ENCODE measurements around the gene RRAGB.
"Not testable (repeated sequence)": the region's sequence is repeated elsewhere in the genome, so short reads cannot be mapped to it uniquely, and the experiment has no call there.

The RRAGB gene

DNA sequence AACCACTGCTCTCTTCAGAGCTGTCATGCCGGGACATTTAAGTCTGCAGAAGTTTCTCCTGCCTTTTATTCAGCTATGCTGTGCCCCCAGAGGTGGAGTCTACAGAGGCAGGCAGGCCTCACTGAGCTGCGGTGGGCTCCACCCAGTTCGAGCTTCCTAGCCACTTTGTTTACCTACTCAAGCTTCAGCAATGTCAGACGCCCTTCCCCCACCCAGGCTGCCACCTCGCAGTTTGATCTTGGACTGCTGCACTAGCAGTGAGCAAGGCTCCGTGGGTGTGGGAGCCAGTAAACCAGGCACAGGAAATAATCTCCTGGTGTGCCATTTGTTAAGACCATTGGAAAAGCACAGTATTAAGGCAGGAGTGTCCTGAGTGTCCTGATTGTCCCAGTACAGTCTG is 56.9 kb downstream of the RRAGB start:
- DNase-seq, result not testable (repeated sequence)

DNA sequence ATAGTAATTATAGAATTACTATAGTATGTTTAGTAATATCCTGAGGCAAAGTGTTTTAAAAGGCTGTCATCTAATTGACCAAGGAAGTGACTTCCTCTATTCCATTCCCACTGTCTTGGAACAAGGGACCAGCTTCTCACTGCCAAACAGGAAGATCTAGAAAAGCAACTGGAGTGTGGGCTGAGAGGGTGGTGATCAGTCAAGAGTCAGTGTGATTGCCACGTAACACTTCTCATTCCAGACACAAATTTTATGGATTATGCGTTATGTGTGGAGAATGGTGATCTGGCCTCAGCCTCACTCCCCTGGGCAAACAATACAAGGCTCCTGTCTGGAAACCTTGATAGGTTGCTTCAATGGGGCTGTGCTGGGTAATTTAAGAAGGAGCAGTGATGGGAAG is 60.0 kb downstream of the RRAGB start:
- no peak for DNase-seq

DNA sequence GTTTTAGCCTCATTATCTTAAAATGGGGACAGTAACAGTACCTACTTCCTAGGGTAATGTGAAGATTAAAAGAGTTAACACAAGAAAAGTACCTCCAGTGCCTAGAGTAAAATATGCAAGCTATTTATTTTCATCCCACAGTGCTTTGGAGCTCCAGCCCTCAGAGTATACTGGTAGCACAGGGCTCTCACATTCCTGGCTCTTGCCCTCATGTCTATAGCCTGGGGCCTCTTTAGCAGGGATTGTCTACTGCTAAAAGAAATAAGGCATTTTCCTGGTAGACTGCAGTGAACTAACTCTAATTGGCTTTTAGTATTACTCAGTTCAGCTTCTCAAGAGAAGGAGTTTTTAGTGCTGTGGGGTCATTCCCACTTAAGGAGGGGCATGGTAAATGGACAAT is 60.8 kb downstream of the RRAGB start:
- no peak for DNase-seq

DNA sequence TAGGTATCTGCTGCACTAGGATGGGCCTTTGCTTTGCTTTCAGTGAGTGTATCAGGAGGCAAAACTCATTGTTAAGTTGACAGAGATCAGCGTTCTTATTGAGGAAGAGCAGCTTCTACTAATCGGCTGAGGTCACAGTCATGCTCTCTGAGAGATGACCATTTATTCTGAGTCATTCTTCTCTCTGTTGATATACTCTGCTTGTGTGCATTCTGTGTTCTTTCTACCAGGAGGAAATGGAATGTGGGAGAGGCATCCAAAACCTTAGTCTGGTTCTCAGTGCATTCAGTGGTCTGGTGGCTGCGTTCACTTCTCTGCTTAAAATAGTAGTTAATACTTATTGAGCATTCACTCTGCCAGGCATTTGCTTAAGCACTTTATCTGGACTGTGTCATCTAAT is 66.2 kb downstream of the RRAGB start:
- DNase-seq, result no peak

DNA sequence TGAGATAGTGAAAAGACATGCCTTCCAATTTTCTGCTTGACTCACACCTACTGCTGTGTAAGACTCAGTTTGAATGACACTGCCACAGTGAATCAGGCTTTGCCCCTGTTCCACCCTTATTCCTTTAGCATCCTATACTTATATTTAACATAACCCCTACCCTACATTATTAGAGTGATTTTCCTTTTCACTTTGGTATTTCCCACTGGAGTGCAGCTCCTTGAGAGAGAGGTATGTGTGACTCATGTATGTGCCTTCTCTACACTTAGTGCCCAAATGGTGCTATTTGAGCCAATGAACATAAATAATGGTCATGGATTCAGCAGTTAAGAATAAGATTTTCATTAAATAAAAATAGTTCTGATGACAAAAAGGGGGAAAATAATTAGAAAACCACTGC is 69.5 kb downstream of the RRAGB start:
- DNase-seq, result no peak

DNA sequence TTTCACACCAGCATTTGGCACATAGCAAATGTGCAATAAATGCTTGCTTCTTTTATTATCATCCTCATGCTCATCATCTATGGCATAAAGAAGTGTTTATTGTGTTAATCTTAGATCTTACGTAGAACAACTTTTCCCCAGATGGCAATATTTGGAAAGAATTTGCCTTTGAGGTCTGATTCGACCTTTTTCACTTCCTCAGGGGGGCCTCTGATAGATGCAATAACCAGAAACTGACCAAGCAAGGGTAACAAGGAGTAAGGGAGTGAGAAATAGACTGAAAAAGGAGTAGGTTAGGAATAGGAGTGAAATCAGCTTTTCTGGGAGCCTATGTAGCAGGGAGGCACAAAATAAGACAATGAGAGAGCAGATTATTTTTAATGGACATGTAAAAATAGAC is 70.2 kb downstream of the RRAGB start:
- no peak for DNase-seq

DNA sequence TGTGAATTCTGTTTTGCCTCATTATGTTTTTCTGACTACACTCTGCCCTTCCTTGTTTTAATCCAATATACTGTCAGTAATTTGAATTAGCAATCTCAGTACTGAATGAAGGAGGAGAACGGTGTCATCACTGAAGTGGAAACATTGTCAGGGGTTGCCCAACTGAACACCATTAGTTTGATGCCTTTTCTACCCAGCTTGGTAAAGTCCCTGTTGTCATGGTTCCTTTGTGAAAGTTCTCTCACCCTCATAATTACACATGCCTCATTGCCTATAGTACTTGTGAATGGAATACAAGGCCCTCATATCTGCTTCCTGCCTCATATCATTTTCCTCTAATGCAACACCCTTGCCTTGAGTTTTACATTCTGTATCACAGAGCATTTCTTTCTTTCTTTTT is 76.9 kb downstream of the RRAGB start:
- no peak for DNase-seq

DNA sequence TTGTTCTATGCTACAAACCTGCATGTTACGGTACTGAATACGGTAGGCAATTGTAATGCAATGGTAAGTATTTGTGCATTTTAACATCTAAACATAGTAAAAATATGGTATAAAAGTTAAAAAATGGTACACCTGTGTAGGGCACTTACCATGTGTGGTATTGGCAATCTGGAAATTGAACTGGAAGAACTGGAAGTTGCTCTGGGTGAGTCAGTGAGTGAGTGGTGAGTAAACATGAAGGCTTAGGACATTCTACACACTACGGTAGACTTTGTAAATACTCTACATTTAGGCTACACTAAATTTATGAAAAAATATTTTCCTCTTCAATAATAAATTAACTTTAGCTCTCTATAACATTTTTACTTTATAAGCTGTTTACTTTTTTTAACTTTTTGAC is 78.9 kb downstream of the RRAGB start:
- no peak for DNase-seq

DNA sequence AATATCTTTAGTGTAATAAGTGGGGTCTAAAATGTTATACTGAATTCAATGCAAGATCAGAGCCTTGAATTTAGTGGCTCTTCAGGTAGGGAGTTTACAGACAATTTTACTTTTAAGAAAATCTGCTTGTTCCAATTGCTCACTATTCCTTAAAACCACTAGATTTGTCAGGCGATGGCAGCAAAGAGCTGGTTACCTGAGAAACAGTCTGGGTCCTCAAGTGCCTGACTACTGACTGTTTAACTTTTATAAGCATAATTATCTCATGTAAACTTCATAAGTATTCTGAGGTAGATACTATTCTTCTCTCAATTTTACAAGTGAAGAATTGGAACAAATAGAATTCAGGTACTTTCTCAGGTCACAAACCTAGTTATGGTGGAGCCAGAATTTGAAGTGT is 84.3 kb downstream of the RRAGB start:
- DNase-seq, result no peak

Data from MV-4-11 (cell line).